ENCODE measurements around the gene ABTB2.

GRCh38 chr11:34233215-34233614 lies 124.6 kb downstream of the ABTB2 start:
- no peak for TF ChIP-seq ZNF384 (IDR thresholded peaks at IDR 0.05)
- no peak for TF ChIP-seq L3MBTL2 (conservative IDR thresholded peaks at IDR 0.05)
- TF ChIP-seq FOXM1 (IDR thresholded peaks at IDR 0.05; ENCODE audit: borderline replicate concordance) = no peak
- no peak for TF ChIP-seq SP1 (IDR thresholded peaks at IDR 0.05)
- no peak for TF ChIP-seq HDGF (IDR thresholded peaks at IDR 0.05; ENCODE audit: borderline replicate concordance)
- TF ChIP-seq FOXA1 (IDR thresholded peaks at IDR 0.05) = no peak
- TF ChIP-seq ELF4 (IDR thresholded peaks at IDR 0.05) = no peak
- no peak for TF ChIP-seq BHLHE40 (IDR thresholded peaks at IDR 0.05; ENCODE audit: borderline replicate concordance)
- TF ChIP-seq FOXK2 (IDR thresholded peaks at IDR 0.05) = no peak
- TF ChIP-seq PKNOX1 (IDR thresholded peaks at IDR 0.05) = no peak
- no peak for TF ChIP-seq TARDBP (IDR thresholded peaks at IDR 0.05)
- no peak for TF ChIP-seq CTBP1 (IDR thresholded peaks at IDR 0.05; ENCODE audit: borderline replicate concordance)
- no peak for TF ChIP-seq SUZ12 (IDR thresholded peaks at IDR 0.05)
- TF ChIP-seq ARNT (IDR thresholded peaks at IDR 0.05) = no peak

Measured in HEK293T (cell line).